BLaER1 treated with 17β-estradiol and CSF1 and Interleukin-3, amounts not matched to agents 10 nM and 100 nM (cell line): Measurements from ENCODE around the gene MIPOL1.

ENCODE experiments used
- H3K27ac ChIP-seq, 11 experiments: shearing (Covaris generic); formaldehyde crosslinking; 2 replicates each; pipeline ENCODE4 v1.8.1; 2022
- H3K27me3 ChIP-seq, 11 experiments: shearing (Covaris generic); formaldehyde crosslinking; 2 replicates each; pipeline ENCODE4 v1.8.1; 2022
- H3K36me3 ChIP-seq, 11 experiments: shearing (Covaris generic); formaldehyde crosslinking; 2 replicates each; pipeline ENCODE4 v1.8.1; 2022
- H3K4me1 ChIP-seq, 10 experiments: shearing (Covaris generic); formaldehyde crosslinking; 2 replicates each; pipeline ENCODE4 v1.8.1; 2022
- H3K4me2 ChIP-seq, 11 experiments: shearing (Covaris generic); formaldehyde crosslinking; 2 replicates each; pipeline ENCODE4 v1.8.1; 2022
- H3K4me3 ChIP-seq, 10 experiments: shearing (Covaris generic); formaldehyde crosslinking; 2 replicates each; pipeline ENCODE4 v1.8.1; 2022
- H3K9ac ChIP-seq, 11 experiments: shearing (Covaris generic); formaldehyde crosslinking; 2 replicates each; pipeline ENCODE4 v1.8.1; 2022
- H3K9me3 ChIP-seq, 11 experiments: shearing (Covaris generic); formaldehyde crosslinking; replicated peaks in 1 of 11; 2 replicates each; pipeline ENCODE4 v1.8.1; 2022
- H4K20me1 ChIP-seq, 11 experiments: shearing (Covaris generic); formaldehyde crosslinking; 2 replicates each; pipeline ENCODE4 v1.8.1; 2022
- Cebpa-rat ChIP-seq, 11 experiments: shearing (Covaris generic); IDR thresholded peaks; 2 replicates each; pipeline ENCODE4 v1.8.1; 2022

The MIPOL1 gene

DNA sequence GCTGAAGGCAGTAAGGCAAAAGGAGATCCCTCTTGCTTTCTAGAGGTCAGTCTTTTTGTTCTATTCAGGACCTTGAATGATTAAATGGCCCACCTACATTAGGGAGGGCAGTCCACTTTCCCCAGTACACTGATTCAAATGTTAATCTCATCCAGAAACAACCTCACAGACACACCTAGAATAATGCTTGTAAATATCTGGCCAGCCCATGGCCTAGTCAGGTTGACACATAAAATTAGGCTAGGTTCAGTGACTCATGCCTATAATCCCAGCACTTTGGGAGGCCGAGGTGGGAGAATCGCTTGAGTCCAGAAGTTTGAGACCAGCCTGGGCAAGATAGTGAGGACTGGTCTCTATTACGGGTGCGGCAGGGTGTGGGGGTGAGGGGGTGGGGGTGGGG, 43.5 kb downstream of the MIPOL1 start:
- Histone ChIP-seq H3K9me3 (no peaks in the 10 kb centered on the region), H3K27me3 (no peaks in the 10 kb centered on the region), H4K20me1 (no peaks in the 10 kb centered on the region; a peak in 1 of 22 replicates), H3K27ac (no peak overlapping the region), H3K36me3 (no peaks in the 10 kb centered on the region), H3K4me1 (no peaks in the 10 kb centered on the region), H3K9ac (no peak overlapping the region), H3K4me2 (no peak overlapping the region), H3K4me3 (no peak overlapping the region)
- no peak for TF ChIP-seq Cebpa-rat (IDR thresholded peaks at IDR 0.05)

DNA sequence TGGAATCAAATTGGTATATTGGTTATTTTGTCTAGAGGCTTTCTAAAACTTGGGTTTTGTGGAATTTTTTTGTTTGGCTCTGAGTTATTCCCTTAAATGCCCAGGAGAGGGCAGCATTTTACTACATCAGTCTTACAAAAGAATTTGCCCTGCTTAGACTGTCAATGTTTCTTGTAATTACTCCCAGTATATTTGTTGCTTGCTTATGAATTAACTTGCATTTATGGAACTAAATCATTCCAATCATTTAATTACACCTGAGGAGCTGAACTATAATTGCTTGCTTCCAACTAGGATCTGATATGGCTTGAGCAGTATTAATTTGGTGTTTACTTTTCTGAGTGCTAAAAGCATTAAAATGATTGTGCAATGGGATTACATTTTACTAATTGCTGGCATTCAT, 48.7 kb downstream of the MIPOL1 start:
- Histone ChIP-seq H3K4me2 (no peak overlapping the region), H3K27me3 (no peaks in the 10 kb centered on the region), H3K36me3 (no peaks in the 10 kb centered on the region), H3K9ac (no peak overlapping the region), H3K27ac (no peak overlapping the region), H4K20me1 (no peaks in the 10 kb centered on the region; a peak in 1 of 22 replicates), H3K4me1 (no peaks in the 10 kb centered on the region), H3K4me3 (no peak overlapping the region), H3K9me3 (no peaks in the 10 kb centered on the region)
- no peak for TF ChIP-seq Cebpa-rat (IDR thresholded peaks at IDR 0.05)

DNA sequence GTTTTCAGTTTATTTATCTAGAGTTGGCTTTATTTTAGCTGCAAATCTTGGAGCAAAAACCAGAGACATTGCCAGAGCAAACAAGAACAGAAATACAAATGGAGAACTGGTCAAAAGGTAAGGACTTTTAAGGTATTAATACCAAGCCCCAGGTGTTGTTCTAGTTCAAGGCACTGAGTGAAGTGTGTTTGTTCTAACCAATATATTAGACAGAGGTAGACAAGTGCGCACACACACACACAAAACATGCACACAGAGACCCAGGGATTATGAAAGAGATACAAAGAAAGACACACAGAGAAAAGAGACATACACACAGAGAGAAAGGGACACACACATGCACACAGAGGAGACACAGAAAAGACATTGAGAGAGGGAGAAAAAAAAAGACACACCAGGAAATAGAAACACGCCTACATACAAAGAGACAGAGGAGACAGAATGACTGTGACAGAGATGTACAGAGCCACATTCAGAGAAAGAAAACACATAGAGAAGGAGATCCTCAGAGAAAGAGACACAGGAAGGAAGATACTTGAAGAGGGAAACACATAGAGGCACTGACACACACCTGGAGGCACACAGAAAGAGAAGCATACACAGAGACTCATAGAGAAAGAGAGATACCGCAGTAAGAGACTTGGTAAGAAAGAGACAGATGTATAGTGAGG, 50.2 kb downstream of the MIPOL1 start:
- H3K4me2 ChIP-seq: no peak overlapping the region
- no peaks in the 10 kb centered on the region; a peak in 1 of 22 replicates for H4K20me1 ChIP-seq
- no peaks in the 10 kb centered on the region for H3K36me3 ChIP-seq
- no peaks in the 10 kb centered on the region for H3K4me1 ChIP-seq
- H3K4me3 ChIP-seq: no peak overlapping the region
- no peak overlapping the region for H3K27ac ChIP-seq
- no peak overlapping the region; a peak in 1 of 22 replicates for H3K9ac ChIP-seq
- TF ChIP-seq Cebpa-rat (IDR thresholded peaks at IDR 0.05): no peak
- no peaks in the 10 kb centered on the region for H3K27me3 ChIP-seq
- no peaks in the 10 kb centered on the region for H3K9me3 ChIP-seq

DNA sequence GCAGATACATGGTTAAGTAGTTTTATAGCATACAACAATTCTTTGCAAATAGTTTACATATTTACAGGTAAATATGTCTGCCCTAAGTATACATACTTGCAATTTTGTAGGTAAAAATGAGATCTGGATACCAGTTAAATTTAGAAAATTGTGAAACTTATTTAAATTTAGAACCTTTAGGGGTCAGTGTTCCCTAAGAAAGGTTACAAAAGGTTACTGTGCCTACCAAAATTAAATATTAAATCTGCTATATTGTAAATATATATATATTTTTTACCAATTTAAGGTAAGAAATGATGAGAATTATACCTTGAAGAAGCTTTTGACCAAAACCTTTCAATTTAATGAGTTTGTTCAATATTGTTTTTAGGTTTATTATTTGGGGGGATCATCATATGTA, 54.0 kb downstream of the MIPOL1 start:
- Histone ChIP-seq H3K4me3 (no peak overlapping the region), H3K4me1 (no peaks in the 10 kb centered on the region), H3K27me3 (no peaks in the 10 kb centered on the region), H4K20me1 (no peaks in the 10 kb centered on the region), H3K9me3 (no peaks in the 10 kb centered on the region), H3K36me3 (no peaks in the 10 kb centered on the region), H3K9ac (no peak overlapping the region), H3K27ac (no peak overlapping the region), H3K4me2 (no peak overlapping the region)
- TF ChIP-seq Cebpa-rat (IDR thresholded peaks at IDR 0.05): no peak

DNA sequence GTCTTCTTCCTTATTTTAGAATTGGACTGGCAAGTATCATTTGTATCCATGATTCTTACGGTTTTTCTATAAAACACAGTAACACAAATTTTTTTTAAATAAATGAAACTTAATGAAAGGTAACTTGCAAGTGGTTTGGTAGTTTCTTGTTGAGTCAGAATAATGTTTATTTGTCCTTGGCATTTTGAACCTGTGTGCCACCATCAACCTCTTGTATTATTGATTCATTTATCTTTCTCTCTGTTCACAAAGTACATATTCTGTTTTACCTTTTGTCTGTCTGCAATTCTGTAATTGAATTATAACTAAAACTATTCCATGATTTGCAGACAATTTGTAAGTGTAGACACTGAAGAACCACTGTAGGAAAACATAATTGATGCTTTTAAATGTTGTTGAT, 54.7 kb downstream of the MIPOL1 start:
- Histone ChIP-seq H3K27me3 (no peaks in the 10 kb centered on the region), H3K36me3 (no peaks in the 10 kb centered on the region), H3K4me2 (no peak overlapping the region), H3K4me3 (no peak overlapping the region), H3K9me3 (no peaks in the 10 kb centered on the region), H3K9ac (no peak overlapping the region), H3K4me1 (no peaks in the 10 kb centered on the region), H4K20me1 (no peaks in the 10 kb centered on the region), H3K27ac (no peak overlapping the region)
- no peak for TF ChIP-seq Cebpa-rat (IDR thresholded peaks at IDR 0.05)

DNA sequence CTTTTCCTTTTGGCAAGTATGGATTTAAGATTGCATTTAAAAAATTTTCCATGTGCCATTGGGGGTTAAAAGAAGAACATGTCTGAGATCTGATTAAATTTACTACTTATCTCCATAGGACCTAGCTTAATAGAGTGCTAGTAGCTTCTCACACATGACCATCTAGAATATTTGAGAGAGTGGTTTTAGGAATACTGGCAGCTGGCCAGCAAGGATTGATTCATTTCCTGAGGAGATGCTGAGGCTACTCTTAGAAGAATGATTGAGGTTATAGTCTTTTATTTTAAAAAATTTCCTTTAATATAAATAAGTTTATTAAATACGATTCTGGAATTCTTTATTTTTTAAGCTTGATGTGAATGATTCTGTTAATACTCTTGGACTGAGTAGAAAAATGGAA, 56.2 kb downstream of the MIPOL1 start:
- no peak overlapping the region for H3K27ac ChIP-seq
- H4K20me1 ChIP-seq: no peaks in the 10 kb centered on the region
- no peaks in the 10 kb centered on the region for H3K36me3 ChIP-seq
- no peak overlapping the region for H3K9ac ChIP-seq
- H3K9me3 ChIP-seq: no peaks in the 10 kb centered on the region
- no peaks in the 10 kb centered on the region for H3K27me3 ChIP-seq
- no peaks in the 10 kb centered on the region for H3K4me1 ChIP-seq
- H3K4me3 ChIP-seq: no peak overlapping the region
- no peak overlapping the region for H3K4me2 ChIP-seq
- no peak for TF ChIP-seq Cebpa-rat (IDR thresholded peaks at IDR 0.05)

DNA sequence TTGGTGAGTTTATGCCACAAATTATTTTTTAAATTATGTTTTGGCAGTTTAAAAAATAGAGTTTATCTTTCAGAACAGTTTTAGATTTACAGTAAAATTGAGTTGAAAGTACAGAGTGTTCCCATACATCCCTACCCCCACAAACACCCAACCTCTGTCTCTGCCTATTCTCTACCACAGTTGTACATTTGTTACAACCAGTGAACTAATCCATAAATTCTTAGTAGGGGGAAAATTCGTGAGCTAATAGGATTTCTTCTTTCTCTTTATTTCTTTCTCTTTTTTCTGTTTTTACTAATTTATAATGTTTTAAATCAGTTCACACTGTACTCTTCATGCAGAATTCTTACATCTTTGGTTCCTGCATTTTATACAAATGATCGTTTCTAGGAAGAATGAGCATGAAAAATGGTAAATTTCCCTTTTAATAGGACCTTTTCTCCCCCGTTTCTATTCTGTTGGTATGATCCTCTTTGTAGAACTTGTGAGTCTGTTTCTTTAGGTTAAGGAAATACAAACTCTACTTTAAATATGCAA, 56.7 kb downstream of the MIPOL1 start:
- Histone ChIP-seq H3K27ac (no peak overlapping the region), H3K4me2 (no peak overlapping the region), H3K36me3 (no peaks in the 10 kb centered on the region), H3K9ac (no peak overlapping the region), H3K27me3 (no peaks in the 10 kb centered on the region), H3K4me1 (no peaks in the 10 kb centered on the region), H3K4me3 (no peak overlapping the region), H3K9me3 (no peaks in the 10 kb centered on the region), H4K20me1 (no peaks in the 10 kb centered on the region)
- no peak for TF ChIP-seq Cebpa-rat (IDR thresholded peaks at IDR 0.05)

DNA sequence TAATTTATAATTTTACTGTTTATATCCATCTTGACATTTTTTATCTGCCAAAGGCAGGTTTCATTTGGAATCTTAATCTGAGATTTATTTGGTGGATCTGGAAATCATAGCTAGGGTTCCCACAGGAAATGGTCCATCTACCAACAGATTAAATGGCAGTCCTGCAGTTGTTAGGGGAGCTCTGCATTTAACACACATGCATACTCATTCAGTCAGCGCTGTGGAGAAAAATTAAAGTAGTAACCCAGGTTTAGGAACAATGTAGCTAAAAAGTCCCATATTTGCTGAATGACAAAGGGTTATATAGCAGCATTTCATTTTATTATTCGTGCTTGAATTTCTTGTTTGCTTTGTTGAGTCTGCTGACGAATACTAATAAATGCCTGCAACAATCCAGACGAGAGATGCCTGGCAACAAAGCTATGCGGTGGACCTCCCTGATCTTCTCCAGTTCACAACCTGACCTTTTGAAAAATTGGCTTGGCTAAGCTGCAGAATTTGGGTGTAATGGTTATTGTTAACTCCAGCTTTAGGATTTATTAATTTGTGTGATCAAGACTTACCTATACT, 59.8 kb downstream of the MIPOL1 start:
- no peak for TF ChIP-seq Cebpa-rat (IDR thresholded peaks at IDR 0.05)
- H3K36me3 ChIP-seq: no peaks in the 10 kb centered on the region
- no peak overlapping the region for H3K4me3 ChIP-seq
- no peak overlapping the region for H3K9ac ChIP-seq
- no peaks in the 10 kb centered on the region for H3K27me3 ChIP-seq
- no peak overlapping the region for H3K27ac ChIP-seq
- no peaks in the 10 kb centered on the region for H3K9me3 ChIP-seq
- no peak overlapping the region for H3K4me2 ChIP-seq
- H3K4me1 ChIP-seq: peaks cover 0 to 3% (median 0%) of the 10 kb centered on the region in 10 experiments; a peak in 3 of 20 replicates
- no peaks in the 10 kb centered on the region for H4K20me1 ChIP-seq

DNA sequence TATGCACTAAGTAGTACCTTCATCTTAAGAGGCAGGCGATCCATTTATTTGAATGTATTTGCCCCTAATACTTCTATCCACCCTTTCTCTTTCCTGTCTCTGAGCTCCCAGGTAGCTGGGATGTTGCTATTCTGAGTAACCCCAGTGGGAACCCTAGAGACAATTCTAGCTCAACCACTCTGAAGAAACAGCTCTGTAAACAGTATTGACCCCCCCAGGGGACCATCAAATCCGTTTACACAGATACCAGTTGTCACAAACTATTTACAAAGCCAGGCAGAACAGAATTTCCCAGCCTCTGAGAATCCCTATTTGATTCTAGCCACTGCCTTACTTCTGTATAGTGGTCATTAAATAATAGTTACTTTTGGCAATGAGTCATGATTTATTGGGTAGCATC, 64.9 kb downstream of the MIPOL1 start:
- H3K4me3 ChIP-seq: no peak overlapping the region
- no peaks in the 10 kb centered on the region for H3K9me3 ChIP-seq
- no peaks in the 10 kb centered on the region for H4K20me1 ChIP-seq
- peak overlapping the region in 3 of 11 experiments; percentile 20 to 36 (median 24); a peak in 3 of 22 replicates for H3K4me2 ChIP-seq
- peaks cover 0 to 5% (median 0%) of the 10 kb centered on the region in 10 experiments; a peak in 3 of 20 replicates for H3K4me1 ChIP-seq
- H3K9ac ChIP-seq: no peak overlapping the region
- no peaks in the 10 kb centered on the region for H3K36me3 ChIP-seq
- no peaks in the 10 kb centered on the region for H3K27me3 ChIP-seq
- no peak overlapping the region for H3K27ac ChIP-seq
- no peak for TF ChIP-seq Cebpa-rat (IDR thresholded peaks at IDR 0.05)
